IMR-90 (cell line): ENCODE results near the gene BTG2. TPM values are rescaled to one million over a fixed set of nuclear protein-coding genes. Genes with fewer than 3 reads are reported as not detected.

Experiments
- ATAC-seq: fragments of 200-7000 bp; cut with Tn5 transposase; 2 replicates; pipeline ENCODE4 v1.9.1; 2020; ENCODE audit warnings: low read depth, mild to moderate bottlenecking, moderate library complexity
- BruUV-seq: library from RNA; stranded (reverse); fragments of 400-500 nt; replicated peaks from 2 replicates; lab custom pipeline; 2021; lab: Mats Ljungman, UMichigan
- CTCF ChIA-PET: fragments of 300-600 bp; formaldehyde crosslinking; extraction: SDS; loops from one replicate; lab custom pipeline; 2021; ENCODE audit warnings: antibody characterized with exemption; lab: Yijun Ruan, JAX
- POLR2A ChIA-PET: fragments of 300-600 bp; sonication (Branson Sonifier 250); formaldehyde crosslinking; loops from one replicate; lab custom pipeline; 2022; ENCODE audit warnings: antibody characterized with exemption; ENCODE audit not compliant: unreplicated experiment; lab: Charles Lee
- DNase-seq: peaks from one replicate; pipeline ENCODE4 v3.0.0; 2013
- H2AFZ ChIP-seq: replicated peaks from 2 replicates; pipeline ENCODE3; 2013; ENCODE audit warnings: low read length, mild to moderate bottlenecking; ENCODE audit not compliant: poor library complexity
- H2AK5ac ChIP-seq: 2 replicates; pipeline ENCODE4 v1.6.1; 2013; ENCODE audit warnings: low read depth, low read length, inconsistent platforms
- H2AK9ac ChIP-seq: replicated peaks from 2 replicates; pipeline ENCODE3; 2013; ENCODE audit warnings: mild to moderate bottlenecking, low read depth, low read length, moderate library complexity; ENCODE audit not compliant: poor library complexity
- H2BK120ac ChIP-seq: 2 replicates; pipeline ENCODE4 v1.6.1; 2013; ENCODE audit warnings: low read depth, low read length, inconsistent platforms
- H2BK15ac ChIP-seq: 3 replicates; pipeline ENCODE4 v1.6.1; 2013; ENCODE audit warnings: low read depth, low read length, inconsistent platforms
- H2BK20ac ChIP-seq: 2 replicates; pipeline ENCODE4 v1.6.1; 2013; ENCODE audit warnings: low read depth, mild to moderate bottlenecking, inconsistent platforms, low read length, moderate library complexity
- H2BK5ac ChIP-seq: 2 replicates; pipeline ENCODE4 v1.6.1; 2013; ENCODE audit warnings: mild to moderate bottlenecking, low read depth, low read length, inconsistent platforms; ENCODE audit not compliant: poor library complexity, severe bottlenecking
- H3K14ac ChIP-seq: replicated peaks from 2 replicates; pipeline ENCODE4 v1.6.1; 2013; ENCODE audit warnings: low read depth, low read length, inconsistent platforms
- H3K18ac ChIP-seq: 2 replicates; pipeline ENCODE4 v1.6.1; 2013; ENCODE audit warnings: low read depth, low read length, control low read depth
- H3K23ac ChIP-seq: 2 replicates; pipeline ENCODE4 v1.6.1; 2013; ENCODE audit warnings: low read depth, low read length, inconsistent platforms
- H3K27ac ChIP-seq: 2 replicates; pipeline ENCODE4 v1.5.1; 2013; ENCODE audit warnings: mild to moderate bottlenecking, control low read depth, low read length; ENCODE audit not compliant: insufficient read depth
- H3K27me3 ChIP-seq: 2 replicates; pipeline ENCODE4 v1.6.1; 2013; ENCODE audit warnings: low read length; ENCODE audit not compliant: control insufficient read depth, insufficient read depth
- H3K36me3 ChIP-seq: 2 replicates; pipeline ENCODE4 v1.6.1; 2013; ENCODE audit warnings: low read length, mixed read lengths; ENCODE audit not compliant: control insufficient read depth, insufficient read depth
- H3K4ac ChIP-seq: 2 replicates; pipeline ENCODE4 v1.6.1; 2013; ENCODE audit warnings: low read depth, low read length, inconsistent platforms
- H3K4me1 ChIP-seq: 2 replicates; pipeline ENCODE4 v1.6.1; 2013; ENCODE audit warnings: low read length, mixed read lengths; ENCODE audit not compliant: control insufficient read depth, insufficient read depth
- H3K4me2 ChIP-seq: 2 replicates; pipeline ENCODE4 v1.6.1; 2013; ENCODE audit warnings: low read depth, mild to moderate bottlenecking, control low read depth, low read length, moderate library complexity
- H3K4me3 ChIP-seq: 2 replicates; pipeline ENCODE4 v1.5.1; 2013; ENCODE audit warnings: low read depth, mild to moderate bottlenecking, control low read depth, low read length, moderate library complexity; ENCODE audit not compliant: insufficient read depth
- H3K56ac ChIP-seq: 2 replicates; pipeline ENCODE4 v1.6.1; 2013; ENCODE audit warnings: low read length, inconsistent platforms; ENCODE audit not compliant: insufficient read depth; ENCODE audit errors: extremely low read depth
- H3K79me1 ChIP-seq, 2 experiments: 2 replicates each; pipeline ENCODE4 v1.6.1; 2013; ENCODE audit warnings: low read length in 2 of 2, inconsistent platforms in 1 of 2, low read depth in 1 of 2
- H3K9ac ChIP-seq: 2 replicates; pipeline ENCODE4 v1.6.1; 2013; ENCODE audit warnings: low read depth, low read length, control low read depth
- H3K9me1 ChIP-seq: 2 replicates; pipeline ENCODE4 v1.6.1; 2013; ENCODE audit warnings: low read length, inconsistent platforms; ENCODE audit not compliant: insufficient read depth
- H3K9me3 ChIP-seq: 2 replicates; pipeline ENCODE4 v1.6.1; 2013; ENCODE audit warnings: low read length; ENCODE audit not compliant: control insufficient read depth, insufficient read depth
- H4K20me1 ChIP-seq: 2 replicates; pipeline ENCODE4 v1.6.1; 2013; ENCODE audit warnings: low read length, inconsistent platforms; ENCODE audit not compliant: insufficient read depth
- H4K5ac ChIP-seq: 2 replicates; pipeline ENCODE4 v1.6.1; 2013; ENCODE audit warnings: mild to moderate bottlenecking, low read depth, low read length, control low read depth
- H4K8ac ChIP-seq, 2 experiments: 2 replicates each; pipeline ENCODE4 v1.6.1; 2013; ENCODE audit warnings: low read depth in 2 of 2, low read length in 2 of 2, control low read depth in 1 of 2, inconsistent platforms in 1 of 2
- H4K91ac ChIP-seq: 2 replicates; pipeline ENCODE4 v1.6.1; 2013; ENCODE audit warnings: low read depth, low read length, inconsistent platforms; ENCODE audit not compliant: insufficient read depth
- MAFK ChIP-seq: IDR thresholded peaks from 2 replicates; pipeline ENCODE4 v1.6.1; 2012; ENCODE audit warnings: low read depth, low read length, improper control_type of control experiment
- WGBS, 2 experiments: methylation state at CpG; one replicate each; pipeline versions ENCODE4 v1.1.5 to v1.1.7; 2013; ENCODE audit warnings: missing lambda C conversion rate in 2 of 2; ENCODE audit not compliant: insufficient read length in 1 of 2; ENCODE audit errors: extremely low coverage in 2 of 2; 5-methylcytosine and 5-hydroxymethylcytosine counted together
- dilution Hi-C: fragments of 300-500 bp; cut with HindIII; formaldehyde crosslinking; loops from one replicate; pipeline ENCODE4 v1.14.3; 2018; ENCODE audit warnings: low sequenced_read_pairs; ENCODE audit not compliant: unreplicated experiment
- in situ Hi-C: fragments of 300-500 bp; cut with MboI; formaldehyde crosslinking; loops from 3 replicates; pipeline ENCODE4 v1.14.3; 2019; ENCODE audit warnings: low sequenced_read_pairs, inconsistent platforms, mixed read lengths
- intact Hi-C: fragments of 100-400 bp; cut with micrococcal nuclease; formaldehyde crosslinking; loops from 2 replicates; pipeline ENCODE4 v1.10.0; 2022
- polyA plus RNA-seq, 3 experiments: library from polyadenylated mRNA; depleted of rRNA; stranded (reverse); fragments of >200 nt; gene quantifications; 2 replicates each; pipeline ENCODE4 v1.2.3, GENCODE V29; 2012; ENCODE audit warnings: low replicate concordance in 1 of 3
- total RNA-seq: library from RNA; depleted of rRNA; stranded (reverse); fragments of >200 nt; gene quantifications from 2 replicates; pipeline ENCODE4 v1.2.3, GENCODE V29; 2012
- TF ChIP-seq, protein P1 (sequence below): fragments of 150-350 bp; IDR thresholded peaks from 2 replicates; pipeline ENCODE4 v1.6.1; 2017; ENCODE audit warnings: mild to moderate bottlenecking, antibody characterized with exemption, low read length, low read depth

BTG2 gene
- total and polyA plus RNA-seq, 2 of the 4 experiments (the other 2 are of a cell fraction), result 8.4 to 18.8 TPM

DNA sequence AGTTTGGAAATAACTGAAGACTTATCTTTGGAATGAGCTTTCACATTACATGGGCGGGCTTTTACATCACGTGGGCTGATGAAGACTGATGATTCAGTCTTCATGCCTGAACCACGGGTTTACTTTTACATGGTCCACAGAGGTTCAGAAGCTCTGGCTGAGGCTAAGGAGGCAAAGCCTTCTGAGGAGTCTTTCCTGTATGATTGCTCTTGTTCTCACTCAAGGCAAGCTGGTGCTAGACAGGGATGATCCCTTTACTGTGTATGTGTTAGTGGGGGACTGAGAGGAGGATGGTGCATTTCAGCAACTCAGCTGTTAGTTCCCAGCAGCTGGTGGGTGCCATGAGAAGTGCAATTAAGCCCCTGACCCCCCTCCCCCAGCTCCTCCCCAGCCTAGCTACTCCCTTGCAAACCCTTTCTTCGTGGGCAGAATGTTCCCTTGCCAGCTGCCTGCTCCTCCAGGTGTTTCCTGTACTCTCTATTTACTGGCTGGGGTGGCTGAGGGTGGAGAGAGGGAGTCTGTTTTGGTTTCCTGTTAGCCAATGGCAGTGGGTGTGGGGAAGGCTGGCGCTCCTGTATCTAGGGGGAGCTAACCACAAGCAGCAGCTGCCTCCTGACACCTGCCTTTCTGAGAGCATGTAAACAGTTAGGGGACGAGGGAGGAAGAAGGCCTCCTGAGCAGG lies 15.4 kb downstream of the BTG2 start:
- H2BK5ac ChIP-seq, result no peak overlapping the region
- H4K20me1 ChIP-seq, result no peaks in the 10 kb centered on the region
- H2AFZ ChIP-seq, result no peak overlapping the region
- peaks cover 12% of the 10 kb centered on the region; the same call in 1 of the 2 replicates for H3K4me1 ChIP-seq
- H3K4me3 ChIP-seq, result no peak overlapping the region
- H3K79me1 ChIP-seq, result no peaks in the 10 kb centered on the region
- ATAC-seq (peak; percentile 70), DNase-seq (peak; percentile 63)
- H2AK5ac ChIP-seq, result no peak overlapping the region
- in situ Hi-C loops, result no loop called here
- H2BK20ac ChIP-seq, result no peak overlapping the region
- no peak overlapping the region for H4K91ac ChIP-seq
- intact Hi-C loops, result no loop called here
- ChIA-PET POLR2A (no interaction called here), CTCF (interaction anchor here (0.8 to 2.3 kb wide), 4 partner anchors 8 to 53 kb away, joined by 3 to 8 read pairs (median 3); no protein-coding TSS in a partner anchor)
- H3K27me3 ChIP-seq, result peaks cover 50% of the 10 kb centered on the region
- no peaks in the 10 kb centered on the region for H3K9me3 ChIP-seq
- no peak overlapping the region for H3K4ac ChIP-seq
- BruUV-seq, result no TSS peak
- peak overlapping the region; percentile 18; the same call in 1 of the 2 replicates for H3K4me2 ChIP-seq
- TF ChIP-seq, protein P1, sequence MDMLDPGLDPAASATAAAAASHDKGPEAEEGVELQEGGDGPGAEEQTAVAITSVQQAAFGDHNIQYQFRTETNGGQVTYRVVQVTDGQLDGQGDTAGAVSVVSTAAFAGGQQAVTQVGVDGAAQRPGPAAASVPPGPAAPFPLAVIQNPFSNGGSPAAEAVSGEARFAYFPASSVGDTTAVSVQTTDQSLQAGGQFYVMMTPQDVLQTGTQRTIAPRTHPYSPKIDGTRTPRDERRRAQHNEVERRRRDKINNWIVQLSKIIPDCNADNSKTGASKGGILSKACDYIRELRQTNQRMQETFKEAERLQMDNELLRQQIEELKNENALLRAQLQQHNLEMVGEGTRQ, result peak; percentile 92
- no peak for TF ChIP-seq MAFK
- H3K23ac ChIP-seq, result no peak overlapping the region
- H4K5ac ChIP-seq, result no peak overlapping the region; the same call in 1 of the 2 replicates
- H3K18ac ChIP-seq, result no peak overlapping the region
- H3K27ac ChIP-seq, result no peak overlapping the region
- peak overlapping the region; percentile 49; the same call in 1 of the 2 replicates for H2BK120ac ChIP-seq
- no peak overlapping the region for H3K9ac ChIP-seq
- no peak overlapping the region for H2BK15ac ChIP-seq
- no peaks in the 10 kb centered on the region for H3K36me3 ChIP-seq
- WGBS, 2 experiments, result 20% methylated on average over 3 of the region's 6 CpGs; no CpG with 5 or more reads in 1 of the 2 experiments
- peaks cover 3% of the 10 kb centered on the region; the same call in 1 of the 2 replicates for H3K9me1 ChIP-seq
- dilution Hi-C loops, result no loop called here
- H4K8ac ChIP-seq, result no peak overlapping the region; a peak in 1 of 4 replicates
- no peak overlapping the region for H3K56ac ChIP-seq
- H3K14ac ChIP-seq, result no peak overlapping the region
- no peak overlapping the region for H2AK9ac ChIP-seq
